KG1 (cell line): ENCODE results near the gene PLCH1.

Experiments
- DNase-seq: peaks from one replicate; lab custom pipeline; 2025; lab: John Stamatoyannopoulos, UW

The PLCH1 gene

GRCh38 chr3:155481089-155481488 is 263.8 kb downstream of the PLCH1 start:
- no peak for DNase-seq

GRCh38 chr3:155465664-155466063 is 279.2 kb downstream of the PLCH1 start:
- no peak for DNase-seq

GRCh38 chr3:155462672-155463071 is 282.2 kb downstream of the PLCH1 start:
- no peak for DNase-seq

- DNase-seq, result no peak
Measured at GRCh38 chr3:155457591-155457990, 287.3 kb downstream of the PLCH1 start.

GRCh38 chr3:155455765-155456164 is 289.1 kb downstream of the PLCH1 start:
- no peak for DNase-seq

GRCh38 chr3:155453512-155453911 is 291.4 kb downstream of the PLCH1 start:
- no peak for DNase-seq

- no peak for DNase-seq
Measured at GRCh38 chr3:155449613-155450267, 295.1 kb downstream of the PLCH1 start.

- DNase-seq, result no peak
Measured at GRCh38 chr3:155448531-155448930, 296.3 kb downstream of the PLCH1 start.

- DNase-seq, result no peak
Measured at GRCh38 chr3:155446366-155446765, 298.5 kb downstream of the PLCH1 start.

- no peak for DNase-seq
Measured at GRCh38 chr3:155444771-155445170, 300.1 kb downstream of the PLCH1 start.

GRCh38 chr3:155443815-155444214 is 301.1 kb downstream of the PLCH1 start:
- DNase-seq, result no peak

GRCh38 chr3:155442072-155442471 is 302.8 kb downstream of the PLCH1 start:
- DNase-seq, result no peak

- no peak for DNase-seq
Measured at GRCh38 chr3:155441506-155441905, 303.4 kb downstream of the PLCH1 start.

- no peak for DNase-seq
Measured at GRCh38 chr3:155441026-155441425, 303.8 kb downstream of the PLCH1 start.

GRCh38 chr3:155435821-155436220 is 309.1 kb downstream of the PLCH1 start:
- no peak for DNase-seq

- DNase-seq, result no peak
Measured at GRCh38 chr3:155431856-155432570, 312.9 kb downstream of the PLCH1 start.

- no peak for DNase-seq
Measured at GRCh38 chr3:155428563-155428962, 316.3 kb downstream of the PLCH1 start.

GRCh38 chr3:155426524-155427230 is 318.2 kb downstream of the PLCH1 start:
- DNase-seq, result no peak

GRCh38 chr3:155425396-155425795 is 319.5 kb downstream of the PLCH1 start:
- DNase-seq, result no peak

GRCh38 chr3:155424323-155424710 is 320.6 kb downstream of the PLCH1 start:
- no peak for DNase-seq

GRCh38 chr3:155423526-155424322 is 321.1 kb downstream of the PLCH1 start:
- DNase-seq, result no peak

GRCh38 chr3:155420881-155421486 is 323.9 kb downstream of the PLCH1 start:
- DNase-seq, result no peak
